B cell (primary cell): ENCODE data around the gene LRRK2. TPM values are rescaled to one million over a fixed set of nuclear protein-coding genes. Genes with fewer than 3 reads are reported as not detected.

Source experiments
- ATAC-seq: fragments of 200-7000 bp; cut with Tn5 transposase; one replicate; pipeline ENCODE4 v1.10.0; 2021; ENCODE audit warnings: low read depth, mild to moderate bottlenecking, moderate number of reproducible peaks, moderate library complexity
- CTCF ChIA-PET: fragments of 350-600 bp; sonication (Branson Sonifier 250); formaldehyde crosslinking; loops from one replicate; lab custom pipeline; 2021; ENCODE audit warnings: antibody characterized with exemption, inconsistent platforms; lab: Charles Lee
- POLR2A ChIA-PET: fragments of 350-600 bp; sonication (Branson Sonifier 250); formaldehyde crosslinking; loops from one replicate; lab custom pipeline; 2021; ENCODE audit warnings: antibody characterized with exemption; lab: Charles Lee
- DNase-seq: peaks from one replicate; pipeline ENCODE4 v3.0.0; 2013
- H2AFZ ChIP-seq: 2 replicates; pipeline ENCODE4 v1.6.1; 2012; ENCODE audit warnings: mild to moderate bottlenecking, low read depth, low read length; ENCODE audit not compliant: insufficient read depth, poor library complexity, severe bottlenecking
- H3K27ac ChIP-seq, 2 donors: 1 replicate in 1 of 2; 2 replicates in 1 of 2; pipeline ENCODE4 v1.5.1; 2012 to 2013; ENCODE audit warnings: low read length in 2 of 2, mild to moderate bottlenecking in 2 of 2, moderate library complexity in 1 of 2
- H3K27me3 ChIP-seq, 4 experiments: fragments of 200-600 bp in 1 of 4; sonication (generic) in 1 of 4; replicated peaks in 1 of 4; 1 replicate in 2 of 4; 2 replicates in 2 of 4; pipeline versions ENCODE4 v1.6.1 to v1.7.0; 2013 to 2016; ENCODE audit warnings: low read length in 3 of 4, mild to moderate bottlenecking in 2 of 4, mixed read lengths in 1 of 4, moderate library complexity in 1 of 4; ENCODE audit not compliant: insufficient read depth in 4 of 4, control insufficient read depth in 3 of 4; ENCODE audit errors: control extremely low read depth in 1 of 4
- H3K36me3 ChIP-seq, 2 experiments: replicated peaks in 1 of 2; 1 replicate in 1 of 2; 2 replicates in 1 of 2; pipeline versions ENCODE4 v1.6.1 to v1.7.1; 2013; ENCODE audit warnings: low read length in 1 of 2; ENCODE audit not compliant: insufficient read depth in 2 of 2, control insufficient read depth in 1 of 2; ENCODE audit errors: control extremely low read depth in 1 of 2, extremely low read depth in 1 of 2
- H3K4me1 ChIP-seq, 2 donors: fragments of 200-600 bp in 1 of 2; sonication (generic) in 1 of 2; 1 replicate in 1 of 2; 2 replicates in 1 of 2; pipeline versions ENCODE4 v1.5.1 to v1.6.1; 2013 to 2017; ENCODE audit warnings: low read length in 2 of 2; ENCODE audit not compliant: control insufficient read depth in 2 of 2, insufficient read depth in 2 of 2
- H3K4me2 ChIP-seq: replicated peaks from 2 replicates; pipeline ENCODE3; 2012; ENCODE audit warnings: mild to moderate bottlenecking, low read depth, low read length; ENCODE audit not compliant: poor library complexity, severe bottlenecking
- H3K4me3 ChIP-seq, 5 experiments: fragments of 200-600 bp in 1 of 5; sonication (generic) in 1 of 5; 1 replicate in 3 of 5; 2 replicates in 2 of 5; pipeline versions ENCODE4 v1.5.1 to v1.7.0; 2011 to 2016; ENCODE audit warnings: low read length in 4 of 5, mild to moderate bottlenecking in 4 of 5, low read depth in 2 of 5, control low read depth in 1 of 5, moderate library complexity in 1 of 5; ENCODE audit not compliant: insufficient read depth in 1 of 5; ENCODE audit errors: control extremely low read depth in 1 of 5, extremely low read depth in 1 of 5
- H3K79me2 ChIP-seq: fragments of 200-600 bp; sonication (generic); one replicate; pipeline ENCODE4 v1.6.0; 2016; ENCODE audit warnings: low read length; ENCODE audit not compliant: control insufficient read depth, insufficient read depth
- H3K9ac ChIP-seq: fragments of 200-600 bp; sonication (generic); 2 replicates; pipeline ENCODE4 v1.6.1; 2017; ENCODE audit warnings: mild to moderate bottlenecking, low read length, moderate library complexity
- H3K9me3 ChIP-seq, 3 donors: one replicate each; pipeline versions ENCODE4 v1.6.1 to v1.7.1; 2013; ENCODE audit warnings: low read length in 2 of 3; ENCODE audit not compliant: control insufficient read depth in 2 of 3, insufficient read depth in 1 of 3; ENCODE audit errors: control extremely low read depth in 1 of 3
- H4K20me1 ChIP-seq: 2 replicates; pipeline ENCODE4 v1.6.0; 2012; ENCODE audit warnings: mild to moderate bottlenecking, low read length; ENCODE audit not compliant: insufficient read depth, control insufficient read depth, poor library complexity, severe bottlenecking
- H3K27ac Mint-ChIP-seq: one replicate; pipeline ENCODE4 v1.8.0; 2021; ENCODE audit warnings: mixed read lengths
- H3K27me3 Mint-ChIP-seq: one replicate; pipeline ENCODE4 v1.8.0; 2021; ENCODE audit warnings: mixed read lengths
- H3K4me1 Mint-ChIP-seq: one replicate; pipeline ENCODE4 v1.8.0; 2021; ENCODE audit warnings: mixed read lengths
- H3K4me3 Mint-ChIP-seq: one replicate; pipeline ENCODE4 v1.8.0; 2021; ENCODE audit warnings: mixed read lengths
- H3K9me3 Mint-ChIP-seq: one replicate; pipeline ENCODE4 v1.8.0; 2022; ENCODE audit warnings: mixed read lengths; ENCODE audit not compliant: insufficient read depth
- CTCF ChIP-seq: fragments of 200-600 bp; IDR thresholded peaks from one replicate; pipeline ENCODE4 v1.8.0; 2022; ENCODE audit warnings: antibody characterized with exemption, mild to moderate bottlenecking
- EZH2 ChIP-seq: IDR thresholded peaks from 2 replicates; pipeline ENCODE4 v1.6.1; 2012; ENCODE audit warnings: borderline replicate concordance, low read depth, mild to moderate bottlenecking, moderate library complexity, low read length; ENCODE audit not compliant: insufficient read depth, poor library complexity, severe bottlenecking
- WGBS: methylation state at CpG from one replicate; pipeline ENCODE4 v1.1.5; 2013; ENCODE audit warnings: missing lambda C conversion rate; ENCODE audit not compliant: insufficient coverage; 5-methylcytosine and 5-hydroxymethylcytosine counted together
- intact Hi-C: fragments of 100-400 bp; cut with micrococcal nuclease; formaldehyde crosslinking; loops from one replicate; pipeline ENCODE4 v1.10.0; 2022
- polyA plus RNA-seq: library from polyadenylated mRNA; depleted of rRNA; stranded (reverse); fragments of >200 nt; gene quantifications from 2 replicates; pipeline ENCODE4 v1.2.3, GENCODE V29; 2012
- total RNA-seq, 2 donors: library from RNA; stranded (reverse); fragments of 120-200 nt in 1 of 2; gene quantifications; 1 replicate in 1 of 2; 2 replicates in 1 of 2; pipeline versions ENCODE4 v1.2.3 to v1.2.4, GENCODE V29; 2013 to 2022

The LRRK2 gene
- total and polyA plus RNA-seq, 2 donors (not counting 1 experiment from before 2014, with no cell fraction given) = 14.1 to 60.2 TPM

DNA sequence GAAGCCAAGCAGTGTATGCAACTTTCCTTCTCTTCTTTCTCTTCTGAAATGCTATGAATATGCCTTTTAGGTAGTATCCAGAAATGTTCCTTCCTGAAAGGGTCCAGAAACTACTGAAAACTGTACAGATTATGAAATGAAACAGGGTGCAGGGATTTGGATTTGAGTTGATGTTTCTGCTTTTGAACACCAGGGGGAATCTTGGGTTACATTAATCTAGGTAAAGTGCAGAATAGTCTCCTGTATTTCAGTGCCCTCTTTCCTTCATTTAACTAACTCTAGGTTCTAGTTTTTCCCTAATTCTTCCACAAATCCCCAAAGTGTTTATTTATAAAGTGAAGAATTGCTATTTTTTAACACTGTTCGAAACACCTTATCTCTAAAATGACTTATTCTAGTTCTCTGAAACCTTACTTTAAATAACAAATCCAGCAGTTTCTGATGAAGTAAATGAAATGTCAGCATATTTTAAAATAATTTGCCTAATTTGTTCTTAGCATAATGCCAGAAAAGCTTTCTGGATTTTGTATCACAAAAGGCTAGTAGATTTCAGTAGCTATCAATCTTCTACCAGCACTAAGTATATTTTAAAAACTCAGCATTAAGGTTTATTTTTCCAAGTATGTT lies 111.9 kb downstream of the LRRK2 start:
- TF ChIP-seq EZH2 (no peak), CTCF (peak; percentile 47)
- no peak overlapping the region for H3K27ac ChIP-seq
- no peak overlapping the region for H3K4me3 ChIP-seq
- intact Hi-C loops = no loop called here
- ATAC-seq (no peak), DNase-seq (no peak)
- H3K9ac ChIP-seq = no peak overlapping the region
- H3K27me3 ChIP-seq = no peaks in the 10 kb centered on the region
- H4K20me1 ChIP-seq = no peaks in the 10 kb centered on the region
- H2AFZ ChIP-seq = no peak overlapping the region
- CTCF ChIA-PET = interaction anchor here (1.3 kb wide), 1 partner anchor 22 kb away, joined by 3 read pairs; no protein-coding TSS in a partner anchor
- no peaks in the 10 kb centered on the region for H3K9me3 ChIP-seq
- no CpG with 5 or more reads among the region's 1 CpG for WGBS
- POLR2A ChIA-PET = no interaction called here
- H3K4me3 Mint-ChIP-seq = no peak overlapping the region
- H3K27me3 Mint-ChIP-seq = no peaks in the 10 kb centered on the region
- H3K36me3 ChIP-seq = peaks cover 3 to 73% of the 10 kb centered on the region in 2 experiments
- H3K79me2 ChIP-seq = no peaks in the 10 kb centered on the region
- no peaks in the 10 kb centered on the region for H3K4me1 ChIP-seq
- no peak overlapping the region for H3K4me2 ChIP-seq
- no peaks in the 10 kb centered on the region for H3K4me1 Mint-ChIP-seq
- H3K9me3 Mint-ChIP-seq = no peaks in the 10 kb centered on the region
- H3K27ac Mint-ChIP-seq = no peak overlapping the region

DNA sequence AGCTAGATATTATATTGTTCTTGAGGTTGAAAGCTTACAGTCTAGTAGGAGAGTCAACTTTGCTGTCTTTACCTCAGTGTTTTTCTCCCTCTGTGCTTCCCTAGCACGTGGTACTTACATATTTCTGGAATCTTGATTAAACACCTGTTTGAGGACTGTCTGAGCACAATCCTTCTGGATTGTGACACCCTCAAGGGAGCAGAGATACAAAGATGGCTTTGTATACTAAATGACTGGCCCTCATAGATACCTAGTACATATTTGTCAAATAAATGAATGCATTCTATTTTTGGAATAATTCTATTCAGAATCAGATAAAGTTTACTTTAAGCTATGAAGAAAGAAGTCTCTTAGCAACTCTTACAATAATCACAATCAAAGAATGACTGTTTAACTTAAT lies 113.3 kb downstream of the LRRK2 start:
- no peaks in the 10 kb centered on the region for H3K27me3 Mint-ChIP-seq
- no peak for ATAC-seq
- H3K27me3 ChIP-seq = no peaks in the 10 kb centered on the region
- no peaks in the 10 kb centered on the region for H4K20me1 ChIP-seq
- TF ChIP-seq EZH2 (no peak), CTCF (no peak)
- intact Hi-C loops = no loop called here
- no peaks in the 10 kb centered on the region for H3K79me2 ChIP-seq
- H3K9me3 Mint-ChIP-seq = no peaks in the 10 kb centered on the region
- no peak for DNase-seq
- no peak overlapping the region for H3K27ac ChIP-seq
- H3K36me3 ChIP-seq = peaks cover 3 to 75% of the 10 kb centered on the region in 2 experiments
- H3K9ac ChIP-seq = no peak overlapping the region
- peaks cover 5% of the 10 kb centered on the region for H3K4me1 Mint-ChIP-seq
- no peaks in the 10 kb centered on the region for H3K9me3 ChIP-seq
- no peak overlapping the region for H3K4me3 Mint-ChIP-seq
- 83% methylated on average over 1 of the region's 1 CpG for WGBS
- CTCF ChIA-PET = interaction anchor here (1.3 kb wide), 1 partner anchor 13 kb away, joined by 3 read pairs; no protein-coding TSS in a partner anchor
- no peak overlapping the region for H3K4me3 ChIP-seq
- no peak overlapping the region for H3K27ac Mint-ChIP-seq
- no peak overlapping the region for H2AFZ ChIP-seq
- POLR2A ChIA-PET = no interaction called here
- no peak overlapping the region for H3K4me2 ChIP-seq
- no peaks in the 10 kb centered on the region for H3K4me1 ChIP-seq
